MM.1S (cell line): Measurements from ENCODE around the gene PDIA3.

Source experiments
- DNase-seq: peaks from one replicate; pipeline ENCODE4 v3.0.0-alpha.2; 2015
- H2AFZ ChIP-seq: fragments of 300-600 bp; sonication (generic); 2 replicates; pipeline ENCODE4 v1.6.0; 2016; ENCODE audit warnings: antibody characterized with exemption, low read length
- H3F3A ChIP-seq: fragments of 300-600 bp; sonication (generic); 2 replicates; pipeline ENCODE4 v1.6.1; 2016; ENCODE audit warnings: mild to moderate bottlenecking, antibody characterized with exemption, low read length, moderate library complexity, mixed read lengths; ENCODE audit not compliant: insufficient read depth
- H3K27ac ChIP-seq: fragments of 300-600 bp; sonication (generic); 2 replicates; pipeline ENCODE4 v1.5.1; 2016; ENCODE audit warnings: mild to moderate bottlenecking, low read length
- H3K27me3 ChIP-seq: fragments of 300-600 bp; sonication (generic); replicated peaks from 2 replicates; pipeline ENCODE4 v1.6.0; 2016; ENCODE audit warnings: low read length; ENCODE audit not compliant: insufficient read depth
- H3K36me3 ChIP-seq: fragments of 300-600 bp; sonication (generic); replicated peaks from 2 replicates; pipeline ENCODE4 v1.6.1; 2016; ENCODE audit warnings: mild to moderate bottlenecking, low read length, mixed read lengths; ENCODE audit not compliant: insufficient read depth
- H3K4me1 ChIP-seq: fragments of 300-600 bp; sonication (generic); 2 replicates; pipeline ENCODE4 v1.6.1; 2016; ENCODE audit warnings: low read length, mixed read lengths
- H3K4me2 ChIP-seq: fragments of 300-600 bp; sonication (generic); 2 replicates; pipeline ENCODE4 v1.6.0; 2016; ENCODE audit warnings: low read depth, low read length
- H3K4me3 ChIP-seq: fragments of 300-600 bp; sonication (generic); 2 replicates; pipeline ENCODE4 v1.5.1; 2016; ENCODE audit warnings: low read length, mixed read lengths
- H3K79me2 ChIP-seq: fragments of 300-600 bp; sonication (generic); 2 replicates; pipeline ENCODE4 v1.6.1; 2016; ENCODE audit warnings: mixed run types, low read length, mixed read lengths
- H3K9ac ChIP-seq: fragments of 300-600 bp; sonication (generic); 2 replicates; pipeline ENCODE4 v1.6.1; 2016; ENCODE audit warnings: low read length, mixed read lengths
- H3K9me2 ChIP-seq: fragments of 300-600 bp; sonication (generic); replicated peaks from 2 replicates; pipeline ENCODE4 v1.6.1; 2016; ENCODE audit warnings: mild to moderate bottlenecking, low read length, mixed read lengths; ENCODE audit not compliant: insufficient read depth
- H3K9me3 ChIP-seq: fragments of 300-600 bp; sonication (generic); replicated peaks from 2 replicates; pipeline ENCODE4 v1.6.1; 2016; ENCODE audit warnings: mild to moderate bottlenecking, low read length, mixed read lengths; ENCODE audit not compliant: insufficient read depth
- H4K20me1 ChIP-seq: fragments of 300-600 bp; sonication (generic); 2 replicates; pipeline ENCODE4 v1.6.1; 2016; ENCODE audit warnings: mild to moderate bottlenecking, low read length, moderate library complexity, mixed read lengths; ENCODE audit not compliant: insufficient read depth
- CTCF ChIP-seq: fragments of 300-600 bp; sonication (generic); IDR thresholded peaks from 2 replicates; pipeline ENCODE4 v1.5.1; 2016; ENCODE audit warnings: antibody characterized with exemption, low read length, mixed read lengths
- EZH2 ChIP-seq: fragments of 300-600 bp; sonication (generic); optimal IDR thresholded peaks from 2 replicates; pipeline ENCODE3; 2017; ENCODE audit warnings: low read depth, mild to moderate bottlenecking, antibody characterized with exemption, low read length, mixed read lengths
- EZH2phosphoT487 ChIP-seq: fragments of 300-600 bp; sonication (generic); IDR thresholded peaks from 2 replicates; pipeline ENCODE4 v1.6.1; 2018; ENCODE audit warnings: antibody characterized with exemption, low read length

PDIA3 gene

DNA sequence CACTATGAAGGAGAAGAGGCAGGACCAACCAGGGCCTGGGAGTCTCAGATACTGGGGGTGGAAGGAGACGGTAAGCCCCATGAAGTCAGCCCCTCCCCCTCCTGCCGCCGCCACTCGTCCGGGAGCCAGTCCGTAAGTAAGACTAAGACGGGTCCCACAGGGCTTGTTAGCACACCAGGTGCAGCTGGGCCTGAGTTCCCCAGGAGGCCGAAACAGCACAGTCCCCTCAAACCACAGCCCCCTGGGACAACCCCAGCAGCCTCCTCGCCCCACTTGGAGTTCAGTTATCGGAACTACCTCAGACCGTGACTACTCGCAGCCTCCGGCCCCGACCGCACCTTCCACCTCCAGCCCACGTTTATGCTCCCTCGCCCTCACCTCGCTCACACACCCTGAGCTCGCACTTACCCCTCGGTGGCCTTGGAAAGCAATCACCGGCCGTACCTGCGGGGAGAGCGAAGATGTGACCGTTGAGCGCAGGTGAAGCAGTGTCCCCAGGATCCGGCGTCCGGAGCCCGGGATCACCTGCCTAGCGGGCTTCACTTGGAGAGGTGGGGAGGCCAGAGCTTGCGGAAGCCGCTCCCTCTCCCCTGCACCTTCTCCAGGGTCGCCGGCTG lies 30.0 kb downstream of the PDIA3 start:
- no peaks in the 10 kb centered on the region for H3K79me2 ChIP-seq
- H3K27ac ChIP-seq, result no peak overlapping the region
- H2AFZ ChIP-seq, result no peak overlapping the region
- no peak overlapping the region for H3K9ac ChIP-seq
- H3K9me2 ChIP-seq, result no peaks in the 10 kb centered on the region
- H4K20me1 ChIP-seq, result no peaks in the 10 kb centered on the region; the same call in 1 of the 2 replicates
- H3F3A ChIP-seq, result peaks cover 16% of the 10 kb centered on the region; the same call in 1 of the 2 replicates
- peak overlapping the region; percentile 60; the same call in 1 of the 2 replicates for H3K4me3 ChIP-seq
- peaks cover 9% of the 10 kb centered on the region for H3K36me3 ChIP-seq
- H3K4me1 ChIP-seq, result peaks cover 3% of the 10 kb centered on the region; the same call in 1 of the 2 replicates
- peak overlapping the region; percentile 100; the same call in 1 of the 2 replicates for H3K4me2 ChIP-seq
- no peaks in the 10 kb centered on the region for H3K9me3 ChIP-seq
- peaks cover 28% of the 10 kb centered on the region for H3K27me3 ChIP-seq
- TF ChIP-seq CTCF, result no peak
- no peak for TF ChIP-seq EZH2
- no peak for TF ChIP-seq EZH2phosphoT487
- DNase-seq, result no peak

GRCh38 chr15:43776718-43777266 lies 30.6 kb downstream of the PDIA3 start, which contains the start of gene ELL3:
TSS of gene ELL3 (minus strand) at chr15:43776966. CDS start at chr15:43776901, 65 bp downstream.
- H3K4me1 ChIP-seq, result peaks cover 3% of the 10 kb centered on the region; the same call in 1 of the 2 replicates
- peak within 1 kb of the TSS; percentile 60 for H3K4me3 ChIP-seq
- no peak within 1 kb of the TSS for H3K27ac ChIP-seq
- H3K36me3 ChIP-seq, result peaks cover 5% of the 10 kb centered on the region
- no peak for TF ChIP-seq EZH2phosphoT487
- no peak for TF ChIP-seq CTCF
- no peak for TF ChIP-seq EZH2
- DNase-seq, result peak; percentile 52
- H4K20me1 ChIP-seq, result no peaks in the 10 kb centered on the region; the same call in 1 of the 2 replicates
- H3K9ac ChIP-seq, result no peak within 1 kb of the TSS; the same call in 1 of the 2 replicates
- H3K9me3 ChIP-seq, result no peaks in the 10 kb centered on the region
- H3K9me2 ChIP-seq, result no peaks in the 10 kb centered on the region
- H3F3A ChIP-seq, result peaks cover 16% of the 10 kb centered on the region; the same call in 1 of the 2 replicates
- H3K27me3 ChIP-seq, result peaks cover 34% of the 10 kb centered on the region
- no peaks in the 10 kb centered on the region for H3K79me2 ChIP-seq
- H3K4me2 ChIP-seq, result peak within 1 kb of the TSS; percentile 100
- H2AFZ ChIP-seq, result peak within 1 kb of the TSS; percentile 83

DNA sequence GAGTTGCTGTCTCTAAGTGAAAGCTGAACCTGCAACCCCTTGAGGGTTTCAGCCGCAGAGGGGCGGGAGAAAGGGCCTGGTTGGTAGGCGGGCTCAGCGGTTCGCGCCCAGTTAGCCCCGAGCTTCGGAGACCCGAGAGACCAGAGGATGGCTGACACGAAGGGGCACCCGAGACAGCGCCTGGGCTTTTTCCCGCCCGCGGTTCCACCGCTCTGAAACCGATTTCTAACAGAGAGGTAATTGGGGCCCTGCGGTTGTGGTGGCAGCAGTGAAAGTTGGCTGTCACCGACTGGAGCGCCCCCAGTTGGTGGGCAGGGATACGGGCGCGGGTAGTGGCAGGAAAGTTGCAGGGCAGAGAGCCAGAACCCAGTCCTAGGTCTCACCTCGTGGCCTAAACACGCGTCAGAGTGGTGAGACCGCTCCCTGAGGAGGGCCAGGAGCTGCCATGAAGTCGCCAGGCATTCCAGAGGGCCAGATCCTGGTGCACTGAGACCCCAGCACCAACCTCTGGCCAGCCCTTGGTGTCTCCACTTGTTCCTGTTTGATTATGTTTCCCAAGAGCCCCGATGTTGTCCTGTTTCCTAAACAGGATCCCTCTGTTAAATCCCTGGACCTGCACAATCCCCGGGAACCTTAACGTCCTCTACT lies 31.2 kb downstream of the PDIA3 start:
- peak; percentile 82 for TF ChIP-seq CTCF
- no peak for TF ChIP-seq EZH2
- peak; percentile 90; the same call in 1 of the 2 replicates for TF ChIP-seq EZH2phosphoT487
- Histone ChIP-seq H3F3A (peaks cover 16% of the 10 kb centered on the region; the same call in 1 of the 2 replicates), H3K79me2 (no peaks in the 10 kb centered on the region), H3K9ac (no peak overlapping the region; the same call in 1 of the 2 replicates), H3K9me3 (no peaks in the 10 kb centered on the region), H3K4me1 (peaks cover 3% of the 10 kb centered on the region; the same call in 1 of the 2 replicates), H2AFZ (peak overlapping the region; percentile 83), H3K36me3 (no peaks in the 10 kb centered on the region), H4K20me1 (no peaks in the 10 kb centered on the region; the same call in 1 of the 2 replicates), H3K27ac (no peak overlapping the region), H3K9me2 (no peaks in the 10 kb centered on the region), H3K4me3 (peak overlapping the region; percentile 60), H3K27me3 (peaks cover 40% of the 10 kb centered on the region), H3K4me2 (peak overlapping the region; percentile 100)
- peak; percentile 65 for DNase-seq
